Epithelial cell of proximal tubule (primary cell): Measurements from ENCODE around the gene TUBB1. TPM values are rescaled to one million over a fixed set of nuclear protein-coding genes. Genes with fewer than 3 reads are reported as not detected.
"Not testable (repeated sequence)": the region's sequence is repeated elsewhere in the genome, so short reads cannot be mapped to it uniquely, and the experiment has no call there.

ENCODE experiments used
- DNase-seq: peaks from one replicate; pipeline ENCODE4 v3.0.0-alpha.2; 2011; ENCODE audit warnings: low read depth
- H3K4me3 ChIP-seq: 2 replicates; pipeline ENCODE4 v1.5.1; 2011; ENCODE audit warnings: low read depth, mild to moderate bottlenecking, low read length
- CTCF ChIP-seq: conservative IDR thresholded peaks from 2 replicates; pipeline ENCODE4 v1.5.1; 2012; ENCODE audit warnings: low read depth, mild to moderate bottlenecking, low read length
- total RNA-seq: library from RNA; depleted of rRNA; stranded (reverse); fragments of >200 nt; gene quantifications from 2 replicates; pipeline ENCODE4 v1.2.3, GENCODE V29; 2015

TUBB1 gene
- total RNA-seq, 1 donor from 2014 or later: not detected

GRCh38 chr20:59010321-59010994 is 8.8 kb upstream of the TUBB1 start:
- H3K4me3 ChIP-seq: no peak overlapping the region
- no peak for TF ChIP-seq CTCF
- DNase-seq: no peak

- peak; percentile 37 for DNase-seq
- H3K4me3 ChIP-seq: no peak overlapping the region
- TF ChIP-seq CTCF: no peak
Observed at GRCh38 chr20:59010995-59011873, 8.0 kb upstream of the TUBB1 start.

GRCh38 chr20:59011874-59012157 is 7.4 kb upstream of the TUBB1 start:
- not testable (repeated sequence) for DNase-seq

GRCh38 chr20:59013031-59013951 is 5.9 kb upstream of the TUBB1 start:
- no peak overlapping the region for H3K4me3 ChIP-seq
- TF ChIP-seq CTCF: no peak
- DNase-seq: no peak

More at GRCh38 chr20:59011874-59012157, 7.4 kb upstream of the TUBB1 start:
- not testable (repeated sequence) for H3K4me3 ChIP-seq

GRCh38 chr20:59013959-59014608 is 5.1 kb upstream of the TUBB1 start:
- DNase-seq: no peak
- no peak overlapping the region for H3K4me3 ChIP-seq
- no peak for TF ChIP-seq CTCF

- TF ChIP-seq CTCF: no peak
- no peak overlapping the region for H3K4me3 ChIP-seq
- DNase-seq: no peak
Observed at GRCh38 chr20:59014680-59015389, 4.4 kb upstream of the TUBB1 start.
